ENCODE measurements around the gene KIF16B.
"Not testable (repeated sequence)": the region's sequence is repeated elsewhere in the genome, so short reads cannot be mapped to it uniquely, and the experiment has no call there.

KIF16B gene

GRCh38 chr20:16566080-16566479, 7.2 kb downstream of the KIF16B start:
- Histone ChIP-seq H3K27me3 (replicated peaks; ENCODE audit: control insufficient read depth, insufficient read depth, low read length) (no peaks in the 10 kb centered on the region), H3K36me3 (ENCODE audit: control insufficient read depth, insufficient read depth, low read length) (no peaks in the 10 kb centered on the region), H3K4me3 (replicated peaks; ENCODE audit: low read depth, low read length) (no peak overlapping the region)
- no peak for TF ChIP-seq CTCF (IDR thresholded peaks at IDR 0.05; ENCODE audit: insufficient read depth, low read length, poor library complexity, severe bottlenecking)
- DNase-seq (ENCODE audit: extremely low read depth, insufficient read length) = no peak

- H3K36me3 ChIP-seq (ENCODE audit: control insufficient read depth, insufficient read depth, low read length); DNase-seq (ENCODE audit: extremely low read depth, insufficient read length); H3K27me3 ChIP-seq (replicated peaks; ENCODE audit: control insufficient read depth, insufficient read depth, low read length); H3K4me3 ChIP-seq (replicated peaks; ENCODE audit: low read depth, low read length): not testable (repeated sequence)
Measured at GRCh38 chr20:16564079-16564478, 9.2 kb downstream of the KIF16B start.

- Histone ChIP-seq H3K4me3 (replicated peaks; ENCODE audit: low read depth, low read length) (no peak overlapping the region), H3K36me3 (ENCODE audit: control insufficient read depth, insufficient read depth, low read length) (no peaks in the 10 kb centered on the region), H3K27me3 (replicated peaks; ENCODE audit: control insufficient read depth, insufficient read depth, low read length) (no peaks in the 10 kb centered on the region)
- no peak for DNase-seq (ENCODE audit: extremely low read depth, insufficient read length)
- no peak for TF ChIP-seq CTCF (IDR thresholded peaks at IDR 0.05; ENCODE audit: insufficient read depth, low read length, poor library complexity, severe bottlenecking)
Measured at GRCh38 chr20:16563066-16563806, 10.0 kb downstream of the KIF16B start.

GRCh38 chr20:16562259-16562658, 11.0 kb downstream of the KIF16B start:
- no peaks in the 10 kb centered on the region for H3K36me3 ChIP-seq (ENCODE audit: control insufficient read depth, insufficient read depth, low read length)
- TF ChIP-seq CTCF (IDR thresholded peaks at IDR 0.05; ENCODE audit: insufficient read depth, low read length, poor library complexity, severe bottlenecking) = no peak
- no peaks in the 10 kb centered on the region for H3K27me3 ChIP-seq (replicated peaks; ENCODE audit: control insufficient read depth, insufficient read depth, low read length)
- H3K4me3 ChIP-seq (replicated peaks; ENCODE audit: low read depth, low read length) = no peak overlapping the region
- DNase-seq (ENCODE audit: extremely low read depth, insufficient read length) = no peak

GRCh38 chr20:16560661-16561060, 12.6 kb downstream of the KIF16B start:
- no peak for TF ChIP-seq CTCF (IDR thresholded peaks at IDR 0.05; ENCODE audit: insufficient read depth, low read length, poor library complexity, severe bottlenecking)
- H3K4me3 ChIP-seq (replicated peaks; ENCODE audit: low read depth, low read length) = no peak overlapping the region
- no peaks in the 10 kb centered on the region for H3K27me3 ChIP-seq (replicated peaks; ENCODE audit: control insufficient read depth, insufficient read depth, low read length)
- DNase-seq (ENCODE audit: extremely low read depth, insufficient read length) = no peak
- no peaks in the 10 kb centered on the region for H3K36me3 ChIP-seq (ENCODE audit: control insufficient read depth, insufficient read depth, low read length)

GRCh38 chr20:16560216-16560615, 13.0 kb downstream of the KIF16B start:
- no peaks in the 10 kb centered on the region for H3K27me3 ChIP-seq (replicated peaks; ENCODE audit: control insufficient read depth, insufficient read depth, low read length)
- TF ChIP-seq CTCF (IDR thresholded peaks at IDR 0.05; ENCODE audit: insufficient read depth, low read length, poor library complexity, severe bottlenecking) = no peak
- H3K4me3 ChIP-seq (replicated peaks; ENCODE audit: low read depth, low read length) = no peak overlapping the region
- no peak for DNase-seq (ENCODE audit: extremely low read depth, insufficient read length)
- H3K36me3 ChIP-seq (ENCODE audit: control insufficient read depth, insufficient read depth, low read length) = no peaks in the 10 kb centered on the region
